Endothelial cell of umbilical vein (primary cell): Measurements from ENCODE around the gene SRSF11. TPM values are rescaled to one million over a fixed set of nuclear protein-coding genes. Genes with fewer than 3 reads are reported as not detected.

ENCODE experiments used
- BruUV-seq: library from RNA; stranded (reverse); fragments of 400-500 nt; replicated peaks from 2 replicates; lab custom pipeline; 2021; lab: Mats Ljungman, UMichigan
- CTCF ChIA-PET: fragments of 300-600, 350-600 bp; sonication (Branson Sonifier 250); formaldehyde crosslinking; loops from one replicate; lab custom pipeline; 2021; ENCODE audit warnings: antibody characterized with exemption, inconsistent platforms; lab: Charles Lee
- POLR2A ChIA-PET: fragments of 300-600, 350-600 bp; sonication (Branson Sonifier 250); formaldehyde crosslinking; loops from one replicate; lab custom pipeline; 2021; ENCODE audit warnings: antibody characterized with exemption, inconsistent platforms; lab: Charles Lee
- DNase-seq: peaks from one replicate; pipeline ENCODE4 v3.0.0-alpha.2; 2011; ENCODE audit warnings: low read depth, low spot score
- FAIRE-seq: peaks from 2 replicates; lab custom pipeline; 2011; peaks lifted over from hg19 to GRCh38; lab: Jason Lieb, UNC
- H2AFZ ChIP-seq: 2 replicates; pipeline ENCODE4 v1.6.0; 2012; ENCODE audit warnings: low read depth, low read length, control low read depth, inconsistent platforms
- H3K27ac ChIP-seq: 2 replicates; pipeline ENCODE4 v1.5.1; 2011; ENCODE audit warnings: low read depth, mild to moderate bottlenecking, control low read depth, low read length, moderate library complexity; ENCODE audit not compliant: insufficient read depth
- H3K27me3 ChIP-seq, 2 experiments: 2 replicates each; pipeline versions ENCODE4 v1.6.0 to v1.6.1; 2011; ENCODE audit warnings: low read length in 2 of 2, mixed read lengths in 1 of 2; ENCODE audit not compliant: control insufficient read depth in 2 of 2, insufficient read depth in 2 of 2
- H3K36me3 ChIP-seq, 2 experiments: 2 replicates in 1 of 2; 3 replicates in 1 of 2; pipeline ENCODE4 v1.5.1; 2011; ENCODE audit warnings: low read length in 2 of 2, mild to moderate bottlenecking in 1 of 2, moderate library complexity in 1 of 2; ENCODE audit not compliant: control insufficient read depth in 2 of 2, insufficient read depth in 2 of 2; ENCODE audit errors: extremely low read depth in 1 of 2
- H3K4me1 ChIP-seq: 3 replicates; pipeline ENCODE4 v1.5.1; 2011; ENCODE audit warnings: mild to moderate bottlenecking, low read length; ENCODE audit not compliant: control insufficient read depth, insufficient read depth; ENCODE audit errors: extremely low read depth
- H3K4me2 ChIP-seq: 2 replicates; pipeline ENCODE4 v1.6.1; 2011; ENCODE audit warnings: low read length, control low read depth, mixed read lengths; ENCODE audit not compliant: insufficient read depth
- H3K4me3 ChIP-seq, 3 experiments: fragments of 200-600 bp in 1 of 3; sonication (generic), shearing (Covaris generic) in 1 of 3; replicated peaks in 1 of 3; 2 replicates each; pipeline ENCODE4 v1.5.1; 2011 to 2016; ENCODE audit warnings: control low read depth in 3 of 3, low read length in 3 of 3, mild to moderate bottlenecking in 2 of 3, inconsistent platforms in 1 of 3, low read depth in 1 of 3, moderate library complexity in 1 of 3; ENCODE audit not compliant: insufficient read depth in 1 of 3
- H3K79me2 ChIP-seq: 2 replicates; pipeline ENCODE4 v1.6.0; 2012; ENCODE audit warnings: low read length, inconsistent platforms; ENCODE audit not compliant: control insufficient read depth, insufficient read depth
- H3K9ac ChIP-seq: replicated peaks from 2 replicates; pipeline ENCODE3; 2011; ENCODE audit warnings: low read length, control low read depth; ENCODE audit not compliant: insufficient read depth; ENCODE audit errors: extremely low read depth
- H3K9me1 ChIP-seq: replicated peaks from 3 replicates; pipeline ENCODE4 v1.6.0; 2011; ENCODE audit warnings: mild to moderate bottlenecking, low read length; ENCODE audit not compliant: control insufficient read depth, insufficient read depth; ENCODE audit errors: extremely low read depth
- H3K9me3 ChIP-seq: replicated peaks from 2 replicates; pipeline ENCODE4 v1.5.1; 2012; ENCODE audit warnings: low read length, inconsistent platforms; ENCODE audit not compliant: control insufficient read depth, insufficient read depth
- H4K20me1 ChIP-seq: replicated peaks from 2 replicates; pipeline ENCODE3; 2011; ENCODE audit warnings: mild to moderate bottlenecking, low read length; ENCODE audit not compliant: control insufficient read depth, insufficient read depth; ENCODE audit errors: extremely low read depth
- CTCF ChIP-seq, 2 donors: IDR thresholded peaks; 1 replicate in 1 of 2; 2 replicates in 1 of 2; pipeline ENCODE4 v1.5.1; 2011; ENCODE audit warnings: low read length in 2 of 2, mild to moderate bottlenecking in 2 of 2, moderate library complexity in 2 of 2, control low read depth in 1 of 2, inconsistent platforms in 1 of 2, low read depth in 1 of 2; ENCODE audit not compliant: insufficient read depth in 1 of 2; ENCODE audit errors: extremely low read depth in 1 of 2
- EZH2 ChIP-seq: IDR thresholded peaks from 2 replicates; pipeline ENCODE4 v1.6.1; 2012; ENCODE audit warnings: borderline replicate concordance, low read depth, mild to moderate bottlenecking, moderate library complexity, low read length, inconsistent platforms; ENCODE audit not compliant: severe bottlenecking
- FOS ChIP-seq: IDR thresholded peaks from 2 replicates; pipeline ENCODE4 v1.6.1; 2011; ENCODE audit warnings: mild to moderate bottlenecking, low read length, moderate library complexity, borderline replicate concordance; ENCODE audit not compliant: insufficient read depth
- GATA2 ChIP-seq: IDR thresholded peaks from 2 replicates; pipeline ENCODE4 v1.7.0; 2011; ENCODE audit warnings: low read depth, mild to moderate bottlenecking, moderate library complexity, mixed read lengths, low read length; ENCODE audit not compliant: insufficient read length, insufficient read depth
- JUN ChIP-seq: IDR thresholded peaks from 2 replicates; pipeline ENCODE4 v1.6.1; 2011; ENCODE audit warnings: borderline replicate concordance, low read depth; ENCODE audit not compliant: insufficient read length, insufficient read depth
- MAX ChIP-seq: IDR thresholded peaks from 2 replicates; pipeline ENCODE4 v1.6.1; 2011; ENCODE audit not compliant: insufficient read depth, insufficient read length
- MYC ChIP-seq: IDR thresholded peaks from one replicate; pipeline ENCODE4 v1.6.1; 2011; ENCODE audit warnings: mild to moderate bottlenecking, low read depth, low read length
- POLR2A ChIP-seq: IDR thresholded peaks from 2 replicates; pipeline ENCODE4 v1.6.1; 2012; ENCODE audit warnings: low read depth, mild to moderate bottlenecking, control low read depth, low read length
- POLR2AphosphoS5 ChIP-seq: IDR thresholded peaks from 2 replicates; pipeline ENCODE4 v1.6.1; 2012; ENCODE audit warnings: low read depth, mild to moderate bottlenecking, control low read depth, low read length, moderate library complexity; ENCODE audit not compliant: insufficient read depth
- dilution Hi-C: fragments of 300-500 bp; cut with MboI; formaldehyde crosslinking; loops from one replicate; pipeline ENCODE4 v1.15.0; 2019; ENCODE audit warnings: low sequenced_read_pairs; ENCODE audit not compliant: extremely low pct_ligation_motif_present
- intact Hi-C: fragments of 100-400 bp; cut with micrococcal nuclease; formaldehyde crosslinking; loops from one replicate; pipeline ENCODE4 v1.10.0; 2022
- polyA plus RNA-seq, 4 experiments: library from polyadenylated mRNA; depleted of rRNA in 3 of 4; stranded (reverse) in 3 of 4; unstranded in 1 of 4; fragments of >200 nt; gene quantifications; 2 replicates each; pipeline versions ENCODE4 v1.2.1 to v1.2.3, GENCODE V29; 2011 to 2012; ENCODE audit warnings: missing spikeins in 1 of 4
- total RNA-seq: library from RNA; stranded (reverse); gene quantifications from 2 replicates; pipeline ENCODE4 v1.2.3, GENCODE V29; 2021

The SRSF11 gene
- total and polyA plus RNA-seq, 2 donors (not counting 3 experiments of a cell fraction or from before 2014, with no cell fraction given), result 177 to 241 TPM

- Histone ChIP-seq H2AFZ (no peak overlapping the region), H3K4me3 (no peak overlapping the region), H3K9ac (no peak overlapping the region), H3K9me1 (no peaks in the 10 kb centered on the region), H3K27me3 (no peaks in the 10 kb centered on the region), H4K20me1 (no peaks in the 10 kb centered on the region), H3K27ac (no peak overlapping the region), H3K79me2 (no peaks in the 10 kb centered on the region), H3K4me1 (no peaks in the 10 kb centered on the region), H3K9me3 (no peaks in the 10 kb centered on the region), H3K4me2 (no peak overlapping the region), H3K36me3 (peaks cover 0 to 4% of the 10 kb centered on the region in 2 experiments)
- no peak for TF ChIP-seq CTCF (IDR thresholded peaks at IDR 0.05; ENCODE audit: extremely low read depth in 1 of 2, insufficient read depth in 1 of 2, low read depth in 1 of 2, low read length in 2 of 2)
- no peak for TF ChIP-seq EZH2
- TF ChIP-seq FOS, result no peak
- TF ChIP-seq GATA2, result no peak
- no peak for TF ChIP-seq POLR2AphosphoS5
- TF ChIP-seq JUN, result no peak
- no peak for TF ChIP-seq POLR2A
- no peak for TF ChIP-seq MAX
- TF ChIP-seq MYC, result no peak
- CTCF ChIA-PET, result no interaction called here
- dilution Hi-C loops (no loop called here), intact Hi-C loops (no loop called here)
- DNase-seq, result no peak
- POLR2A ChIA-PET, result no interaction called here
- FAIRE-seq, result no peak
- BruUV-seq, result no TSS peak
Observed at GRCh38 chr1:70256664-70257063, 35.5 kb downstream of the SRSF11 start.
